GM10248 (cell line): ENCODE data around the gene OTOP2.

Experiments used
- CTCF ChIA-PET: fragments of 300-600 bp; sonication (Branson Sonifier 250); formaldehyde crosslinking; extraction: SDS; loops from one replicate; lab custom pipeline; 2021; ENCODE audit warnings: antibody characterized with exemption; lab: Yijun Ruan, JAX
- POLR2A ChIA-PET: fragments of 350-650 bp; sonication (Branson Sonifier 250); formaldehyde crosslinking; extraction: SDS; loops from one replicate; lab custom pipeline; 2020; ENCODE audit warnings: antibody characterized with exemption; lab: Yijun Ruan, JAX
- DNase-seq: peaks from one replicate; pipeline ENCODE4 v3.0.0; 2012; ENCODE audit errors: extremely low spot score
- TF ChIP-seq, protein P1 (sequence below): IDR thresholded peaks from 2 replicates; pipeline ENCODE4 v1.5.1; 2012; ENCODE audit warnings: mild to moderate bottlenecking, low read depth; ENCODE audit errors: extremely low read depth, missing control alignments, control extremely low read depth

OTOP2 gene

DNA sequence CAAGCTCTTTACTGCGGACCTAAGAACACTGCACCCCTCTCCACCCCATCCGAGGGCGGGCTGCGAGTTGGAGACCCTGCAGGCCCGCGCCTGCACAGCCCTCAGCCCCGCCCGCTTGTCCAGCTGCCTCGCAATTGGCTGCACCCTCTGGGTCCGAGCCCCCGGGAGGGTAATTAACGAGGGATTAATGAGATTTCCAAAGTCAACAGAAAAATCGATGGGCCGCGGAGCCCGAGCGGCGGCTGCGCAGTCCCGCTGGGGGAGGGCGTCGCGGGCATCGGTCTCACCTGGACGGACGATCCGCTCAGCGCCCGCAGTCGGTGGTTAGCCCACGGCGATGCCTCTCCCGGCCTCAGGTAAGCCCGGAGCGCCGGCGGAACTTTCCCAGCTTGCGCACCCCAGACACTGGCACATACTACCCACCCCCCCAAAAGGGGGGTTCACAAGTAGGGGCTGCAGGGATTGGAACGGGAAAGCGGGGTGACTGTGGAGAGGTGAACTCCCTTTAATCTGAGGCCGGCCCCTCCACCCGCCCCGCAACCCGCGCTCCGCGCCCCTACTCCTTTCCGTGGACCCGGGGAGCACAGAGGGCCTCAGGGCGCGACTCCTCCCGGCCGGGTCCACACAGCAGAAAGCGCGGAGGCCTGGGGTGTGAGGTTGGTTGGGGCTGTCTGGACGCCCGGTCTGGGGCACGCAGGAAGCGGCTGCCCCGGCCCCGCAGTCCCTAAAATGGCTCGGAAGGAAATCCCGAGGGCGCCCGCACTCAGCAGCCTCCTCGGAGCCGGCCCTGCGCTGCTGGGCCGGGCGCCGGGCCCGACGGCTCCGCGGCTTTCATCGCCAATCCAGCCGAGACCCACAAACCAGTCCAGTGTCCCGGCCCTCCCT, 11.8 kb downstream of the OTOP2 start, which contains the start of gene OTOP3:
Gene OTOP3, plus strand, starts transcription at position 314 of the 885 bp plus-strand sequence. Its CDS starts 24 bp downstream, at position 338.
- TF ChIP-seq, protein P1, sequence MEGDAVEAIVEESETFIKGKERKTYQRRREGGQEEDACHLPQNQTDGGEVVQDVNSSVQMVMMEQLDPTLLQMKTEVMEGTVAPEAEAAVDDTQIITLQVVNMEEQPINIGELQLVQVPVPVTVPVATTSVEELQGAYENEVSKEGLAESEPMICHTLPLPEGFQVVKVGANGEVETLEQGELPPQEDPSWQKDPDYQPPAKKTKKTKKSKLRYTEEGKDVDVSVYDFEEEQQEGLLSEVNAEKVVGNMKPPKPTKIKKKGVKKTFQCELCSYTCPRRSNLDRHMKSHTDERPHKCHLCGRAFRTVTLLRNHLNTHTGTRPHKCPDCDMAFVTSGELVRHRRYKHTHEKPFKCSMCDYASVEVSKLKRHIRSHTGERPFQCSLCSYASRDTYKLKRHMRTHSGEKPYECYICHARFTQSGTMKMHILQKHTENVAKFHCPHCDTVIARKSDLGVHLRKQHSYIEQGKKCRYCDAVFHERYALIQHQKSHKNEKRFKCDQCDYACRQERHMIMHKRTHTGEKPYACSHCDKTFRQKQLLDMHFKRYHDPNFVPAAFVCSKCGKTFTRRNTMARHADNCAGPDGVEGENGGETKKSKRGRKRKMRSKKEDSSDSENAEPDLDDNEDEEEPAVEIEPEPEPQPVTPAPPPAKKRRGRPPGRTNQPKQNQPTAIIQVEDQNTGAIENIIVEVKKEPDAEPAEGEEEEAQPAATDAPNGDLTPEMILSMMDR = no peak
- no peak for DNase-seq
- CTCF ChIA-PET = interaction anchor here (1.0 to 17.8 kb wide), 3 partner anchors 9 to 23 kb away, joined by 4 to 390 read pairs (median 24); no protein-coding TSS in a partner anchor
- POLR2A ChIA-PET = no interaction called here

DNA sequence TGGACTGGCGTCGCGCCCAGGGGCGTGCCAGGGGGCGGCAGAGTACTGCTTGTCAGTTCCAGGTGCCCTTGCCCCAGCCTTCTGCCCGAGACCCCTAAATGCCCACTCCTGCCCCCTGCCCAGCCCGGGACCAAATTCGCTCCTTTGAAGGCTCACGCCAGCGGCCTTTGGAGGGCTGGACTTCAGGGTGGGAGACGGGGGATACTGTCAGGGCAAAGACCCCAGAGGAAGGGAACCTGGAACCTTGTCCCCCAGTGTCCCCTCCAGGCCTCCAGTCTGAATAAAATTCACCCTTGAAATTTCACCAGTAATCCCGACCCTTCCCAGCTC, 12.4 kb downstream of the OTOP2 start:
- TF ChIP-seq, protein P1 = no peak
- CTCF ChIA-PET = interaction anchor here (1.3 to 4.4 kb wide), 2 partner anchors 21 to 199 kb away, joined by 3 to 24 read pairs; no protein-coding TSS in a partner anchor
- DNase-seq = no peak
- POLR2A ChIA-PET = no interaction called here

DNA sequence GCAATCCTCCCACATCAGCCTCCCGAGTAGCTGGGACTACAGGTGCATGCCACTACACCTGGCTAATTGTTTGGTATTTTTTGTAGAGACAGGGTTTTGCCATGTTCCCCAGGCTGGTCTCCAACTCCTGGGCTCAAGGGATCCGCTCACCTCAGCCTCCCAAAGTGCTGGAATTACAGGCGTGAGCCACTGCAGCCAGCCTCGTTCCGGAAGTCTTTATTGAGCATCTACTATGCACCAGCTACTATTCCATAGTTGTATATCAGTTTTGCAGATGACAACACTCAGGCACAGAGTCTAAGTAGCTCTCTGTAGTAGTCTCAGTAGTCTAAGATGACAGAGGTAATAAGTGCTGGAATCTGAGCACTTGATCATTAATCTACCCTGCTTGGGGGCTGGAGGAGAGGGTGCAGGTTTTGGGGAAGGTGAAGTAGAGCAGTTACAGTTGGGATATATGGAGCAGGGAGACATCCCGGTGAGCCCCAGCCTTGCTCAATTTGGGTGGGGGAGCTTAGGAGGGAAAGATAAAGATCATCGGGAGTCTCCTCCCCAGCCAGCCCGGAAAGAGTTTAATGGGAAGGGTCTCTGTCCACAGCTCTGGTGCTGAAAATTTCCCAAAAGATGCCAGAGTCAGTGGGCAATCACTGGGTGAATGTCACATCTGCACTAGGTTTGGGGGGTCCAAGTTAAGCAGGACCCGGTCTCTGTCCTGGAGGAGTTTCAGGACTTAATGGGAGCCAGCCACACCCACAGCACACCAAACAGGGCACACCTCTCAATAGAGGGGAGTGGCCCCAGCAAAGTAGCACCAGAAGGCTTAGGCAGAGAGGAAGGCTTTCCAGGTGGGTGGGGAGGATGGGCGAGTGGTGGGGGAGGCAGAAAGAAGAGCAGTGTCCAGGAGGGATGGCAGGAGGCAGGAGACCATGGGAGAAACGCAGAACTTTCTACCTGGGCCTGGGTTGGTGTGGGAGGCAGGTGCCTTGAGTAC, 13.3 kb downstream of the OTOP2 start:
- TF ChIP-seq, protein P1 = no peak
- POLR2A ChIA-PET = no interaction called here
- CTCF ChIA-PET = interaction anchor here (0.9 to 4.4 kb wide), 4 partner anchors 14 to 200 kb away, joined by 3 to 24 read pairs (median 5); partner anchors contain the start of gene OTOP2
- no peak for DNase-seq

DNA sequence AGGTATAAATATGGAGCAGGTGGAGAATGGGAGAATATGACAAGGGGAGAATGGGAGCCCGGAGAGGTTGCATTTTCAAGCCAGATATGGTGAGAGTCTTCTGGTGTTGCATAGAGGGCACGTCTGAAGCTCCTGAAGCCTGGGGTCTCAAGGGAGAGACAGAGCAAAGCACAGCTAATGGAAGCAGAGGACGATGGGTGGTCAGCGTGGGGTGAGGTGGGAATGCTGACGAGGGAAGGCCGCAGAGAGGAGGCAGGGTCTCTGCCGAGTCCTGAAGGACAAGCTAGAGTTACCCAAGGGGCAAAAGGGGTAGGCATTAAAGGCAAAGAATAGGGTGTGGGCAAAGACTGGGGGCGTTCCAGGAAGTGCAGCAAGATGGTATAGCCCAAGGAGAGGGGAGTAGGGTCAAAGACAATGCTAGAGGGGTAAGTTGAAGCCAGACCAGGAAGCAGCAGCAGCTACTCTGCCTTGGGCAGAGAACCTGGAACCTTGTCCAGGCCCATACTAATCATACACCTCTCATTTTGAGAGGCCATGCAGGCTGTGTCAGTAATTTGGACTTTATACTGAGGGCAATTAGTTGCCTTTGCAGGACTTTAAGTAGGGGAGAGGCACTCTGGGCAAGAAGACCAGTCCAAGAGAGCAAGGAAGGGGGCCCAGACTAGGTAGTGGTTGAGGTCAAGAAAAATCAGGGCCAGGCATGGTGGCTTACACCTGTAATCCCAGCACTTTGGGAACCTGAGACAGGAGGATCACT, 14.3 kb downstream of the OTOP2 start:
- ChIA-PET POLR2A (interaction anchor here (0.6 to 0.7 kb wide), 2 partner anchors 16 to 293 kb away, joined by 3 read pairs; no protein-coding TSS in a partner anchor), CTCF (interaction anchor here (1.3 to 4.4 kb wide), 6 partner anchors 7 to 22 kb away, joined by 5 to 24 read pairs (median 7); partner anchors contain the start of gene OTOP2)
- DNase-seq = no peak
- TF ChIP-seq, protein P1 = no peak

DNA sequence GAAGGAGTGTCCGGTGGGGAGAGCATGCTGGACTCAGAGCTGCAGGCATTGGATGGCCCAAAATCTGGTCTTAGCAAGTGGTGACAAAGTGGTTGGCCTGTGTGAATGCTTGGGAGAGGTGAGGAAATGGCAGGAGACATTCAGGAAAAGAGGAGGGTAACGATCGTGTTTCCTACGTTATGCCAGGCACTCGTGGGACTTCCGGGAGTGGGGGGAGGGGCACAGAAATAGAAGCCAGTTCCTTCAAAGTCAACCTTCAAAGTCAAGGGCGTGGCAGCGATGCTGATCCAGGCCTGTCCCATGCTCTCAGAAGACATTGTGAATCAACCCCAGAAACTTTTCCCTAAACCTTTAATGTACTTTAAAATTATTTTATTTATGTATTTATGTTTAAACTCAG, 15.5 kb downstream of the OTOP2 start:
- CTCF ChIA-PET = interaction anchor here (1.2 to 4.4 kb wide), 6 partner anchors 9 to 21 kb away, joined by 3 to 24 read pairs (median 6); partner anchors contain the start of gene OTOP2
- DNase-seq = no peak
- TF ChIP-seq, protein P1 = no peak
- POLR2A ChIA-PET = interaction anchor here (0.7 kb wide), 1 partner anchor 292 kb away, joined by 3 read pairs; no protein-coding TSS in a partner anchor
